ENCODE measurements around the gene DDRGK1.

Gene DDRGK1

DNA sequence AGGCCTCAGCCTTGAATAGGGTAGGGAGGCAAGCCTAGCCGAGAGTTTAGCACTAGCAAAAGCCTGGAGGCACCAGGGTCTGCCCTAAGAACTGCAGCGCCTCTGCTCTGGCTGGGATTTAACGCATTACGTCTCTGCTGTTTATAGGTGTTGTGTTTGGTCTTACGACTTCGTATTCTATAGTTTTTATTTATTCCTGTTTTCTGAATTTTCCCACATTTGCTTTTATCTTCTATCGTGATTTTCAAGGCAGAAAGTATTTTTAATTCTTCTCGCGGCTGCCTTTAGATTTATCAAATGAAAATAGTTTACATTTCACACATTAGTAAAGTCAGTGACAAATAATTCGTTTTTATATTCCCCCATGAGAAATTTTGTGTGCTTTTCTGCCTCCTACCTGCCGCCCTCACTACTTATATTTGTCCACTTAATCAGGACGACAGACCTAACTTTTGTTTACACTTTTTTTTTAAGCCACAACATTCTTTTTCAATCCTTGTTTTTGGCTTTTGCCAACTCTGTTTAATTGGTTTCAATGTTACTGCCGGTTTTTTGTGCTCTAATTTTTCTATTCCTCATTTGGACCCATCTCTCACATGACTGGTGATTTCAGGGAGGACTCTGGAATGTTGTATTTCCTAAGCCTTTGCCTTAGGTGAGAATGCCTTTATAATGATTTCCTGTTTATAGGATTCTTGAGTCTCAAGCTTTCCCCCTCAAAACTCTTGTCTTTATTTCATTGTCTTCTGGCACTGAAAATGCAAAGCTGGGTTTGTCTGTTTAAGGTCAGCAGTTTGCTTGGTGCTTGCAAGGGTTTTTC, 29.8 kb downstream of the DDRGK1 start:
- no peak overlapping the region for H3K4ac ChIP-seq (ENCODE audit: low read length)
- H3K23ac ChIP-seq (ENCODE audit: low read depth, low read length, poor library complexity) = peak overlapping the region; percentile 90
- no peak overlapping the region for H2BK12ac ChIP-seq (ENCODE audit: low read length)
- peak overlapping the region; percentile 91 for H3K18ac ChIP-seq (ENCODE audit: low read length)
- DNase-seq (ENCODE audit: low spot score) = no peak
- no peak overlapping the region for H2BK120ac ChIP-seq (ENCODE audit: low read depth, low read length)
- H2AFZ ChIP-seq (ENCODE audit: low read length) = peak overlapping the region; percentile 99
- H4K91ac ChIP-seq (ENCODE audit: low read depth, low read length, poor library complexity) = no peak overlapping the region
- no peaks in the 10 kb centered on the region for H3K79me1 ChIP-seq (ENCODE audit: low read depth, low read length)
- H3K4me1 ChIP-seq (ENCODE audit: control insufficient read depth in 2 of 2, insufficient read depth in 1 of 2, low read depth in 1 of 2, low read length in 2 of 2) = peaks cover 11% of the 10 kb centered on the region in 2 donors
- peak overlapping the region; percentile 93 for H3K4me2 ChIP-seq (ENCODE audit: insufficient read depth, low read length, poor library complexity, severe bottlenecking)
- H3K4me3 ChIP-seq (ENCODE audit: low read length in 2 of 2) = peak overlapping the region; percentile 66 to 97
- H3K9ac ChIP-seq (ENCODE audit: low read depth, low read length, poor library complexity) = peak overlapping the region; percentile 97
- peak overlapping the region; percentile 54 for H2BK5ac ChIP-seq (ENCODE audit: low read length)
- WGBS, 2 donors (ENCODE audit: extremely low coverage in 2 of 2, insufficient read length in 2 of 2, insufficient replicate concordance in 1 of 2) = no CpG with 5 or more reads among the region's 13 CpGs
- H4K8ac ChIP-seq (ENCODE audit: low read depth, low read length) = no peak overlapping the region
- peak overlapping the region; percentile 93 for H2AK5ac ChIP-seq (ENCODE audit: low read depth, low read length)
- no peaks in the 10 kb centered on the region for H3K36me3 ChIP-seq (replicated peaks in 1 of 2; ENCODE audit: control insufficient read depth in 2 of 2, insufficient read depth in 2 of 2, low read length in 2 of 2)
- H3K27me3 ChIP-seq (ENCODE audit: control insufficient read depth in 3 of 3, insufficient read depth in 3 of 3, low read depth in 1 of 3, low read length in 3 of 3) = no peaks in the 10 kb centered on the region
- no peak overlapping the region for H3K14ac ChIP-seq (ENCODE audit: low read length)
- no peaks in the 10 kb centered on the region for H3K9me3 ChIP-seq (replicated peaks in 1 of 2; ENCODE audit: control insufficient read depth in 2 of 2, insufficient read depth in 1 of 2, low read depth in 1 of 2, low read length in 2 of 2)
- H3K27ac ChIP-seq (replicated peaks; ENCODE audit: low read length) = peak overlapping the region; percentile 88
- H2BK15ac ChIP-seq (ENCODE audit: low read length) = no peak overlapping the region

DNA sequence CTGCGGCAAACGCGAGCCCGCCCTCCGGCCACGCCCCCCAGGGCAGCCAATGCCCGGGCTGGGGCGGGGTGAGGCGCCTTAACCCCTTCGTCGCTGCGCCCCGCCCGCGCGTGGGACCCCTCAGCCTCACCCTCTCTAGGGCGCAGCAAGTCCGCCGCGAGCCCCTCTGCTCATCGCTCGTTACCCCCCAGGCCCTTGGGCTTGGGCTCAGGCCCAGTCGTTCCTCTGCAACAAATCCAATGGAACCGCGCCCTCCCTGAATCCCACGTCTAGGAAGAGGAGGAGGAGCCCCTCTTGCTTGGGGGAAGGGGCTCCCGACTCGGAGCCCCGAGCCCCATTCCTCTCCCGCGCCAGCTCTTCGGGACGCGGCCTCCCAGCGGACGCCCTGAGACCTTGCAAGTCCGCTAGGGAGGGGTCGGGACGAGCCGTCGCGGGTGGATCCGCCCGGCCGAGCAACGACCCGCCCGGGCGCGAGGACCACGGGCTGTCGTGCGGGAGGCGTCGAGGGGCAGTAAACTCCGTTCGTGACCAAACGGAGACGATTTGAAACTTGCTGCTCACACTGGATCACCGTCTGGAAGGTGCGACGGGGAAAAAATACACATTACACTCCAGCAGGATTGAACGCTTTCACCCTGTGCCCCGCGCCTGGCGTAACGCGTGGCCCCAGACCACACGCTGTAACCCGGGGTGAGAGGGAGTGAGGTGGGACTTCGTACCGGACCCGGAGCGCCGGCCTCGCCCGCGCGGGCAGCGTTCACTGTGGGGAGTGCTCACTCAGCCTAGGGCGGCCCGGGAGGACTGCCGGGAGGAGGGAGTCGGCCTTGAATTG, 30.7 kb downstream of the DDRGK1 start:
- Histone ChIP-seq H3K79me1 (ENCODE audit: low read depth, low read length) (no peaks in the 10 kb centered on the region), H2BK120ac (ENCODE audit: low read depth, low read length) (no peak overlapping the region), H4K8ac (ENCODE audit: low read depth, low read length) (peak overlapping the region; percentile 57), H3K27ac (replicated peaks; ENCODE audit: low read length) (peak overlapping the region; percentile 88), H3K4ac (ENCODE audit: low read length) (peak overlapping the region; percentile 58), H2BK12ac (ENCODE audit: low read length) (peak overlapping the region; percentile 60), H3K23ac (ENCODE audit: low read depth, low read length, poor library complexity) (peak overlapping the region; percentile 90), H2AFZ (ENCODE audit: low read length) (peak overlapping the region; percentile 99), H3K27me3 (ENCODE audit: control insufficient read depth in 3 of 3, insufficient read depth in 3 of 3, low read depth in 1 of 3, low read length in 3 of 3) (peaks cover 0 to 4% (median 0%) of the 10 kb centered on the region in 3 experiments), H2BK5ac (ENCODE audit: low read length) (peak overlapping the region; percentile 75), H4K91ac (ENCODE audit: low read depth, low read length, poor library complexity) (no peak overlapping the region), H3K4me3 (ENCODE audit: low read length in 2 of 2) (peak overlapping the region; percentile 66 to 97), H3K9ac (ENCODE audit: low read depth, low read length, poor library complexity) (peak overlapping the region; percentile 97), H3K4me1 (ENCODE audit: control insufficient read depth in 2 of 2, insufficient read depth in 1 of 2, low read depth in 1 of 2, low read length in 2 of 2) (peaks cover 11% of the 10 kb centered on the region in 2 donors), H3K36me3 (replicated peaks in 1 of 2; ENCODE audit: control insufficient read depth in 2 of 2, insufficient read depth in 2 of 2, low read length in 2 of 2) (no peaks in the 10 kb centered on the region), H2AK5ac (ENCODE audit: low read depth, low read length) (peak overlapping the region; percentile 93), H3K14ac (ENCODE audit: low read length) (no peak overlapping the region), H3K9me3 (replicated peaks in 1 of 2; ENCODE audit: control insufficient read depth in 2 of 2, insufficient read depth in 1 of 2, low read depth in 1 of 2, low read length in 2 of 2) (peaks cover 0 to 2% of the 10 kb centered on the region in 2 donors), H3K4me2 (ENCODE audit: insufficient read depth, low read length, poor library complexity, severe bottlenecking) (peak overlapping the region; percentile 93), H2BK15ac (ENCODE audit: low read length) (peak overlapping the region; percentile 80), H3K18ac (ENCODE audit: low read length) (peak overlapping the region; percentile 91)
- no CpG with 5 or more reads among the region's 84 CpGs for WGBS, 2 donors (ENCODE audit: extremely low coverage in 2 of 2, insufficient read length in 2 of 2, insufficient replicate concordance in 1 of 2)
- DNase-seq (ENCODE audit: low spot score) = peak; percentile 91

DNA sequence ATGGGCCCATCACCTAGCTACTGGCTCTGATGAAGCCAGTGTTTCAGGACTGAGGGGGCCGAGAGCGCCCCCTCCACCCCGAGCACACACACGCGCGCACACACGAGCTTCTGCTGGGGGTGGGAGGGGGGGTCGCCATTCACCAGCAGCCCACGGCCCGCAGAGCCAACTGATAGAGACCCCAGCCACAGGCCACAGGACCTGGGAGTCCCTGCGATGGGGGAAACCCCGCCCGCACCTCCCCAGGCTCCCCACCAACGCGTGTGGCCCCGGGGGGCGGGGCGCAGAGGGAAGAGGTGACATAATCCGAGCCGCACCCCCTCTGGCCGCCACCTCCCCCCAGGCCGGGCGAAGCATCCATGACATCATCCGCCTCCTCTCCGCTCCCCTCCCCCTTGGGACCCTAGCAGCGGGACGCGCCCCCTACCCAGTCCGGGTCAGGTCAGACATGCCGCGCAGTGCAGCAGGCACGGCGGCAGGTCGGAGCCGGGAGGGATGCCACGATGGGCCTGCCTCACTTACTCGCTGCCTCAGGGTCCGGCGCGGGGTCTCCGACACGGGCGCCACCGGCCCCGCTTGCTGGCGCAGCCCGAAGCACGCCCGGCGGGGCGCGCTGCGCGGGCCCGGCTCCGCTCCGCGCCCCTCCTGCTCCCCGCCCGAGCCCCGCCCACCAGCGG, 31.4 kb downstream of the DDRGK1 start, which contains the start of gene LZTS3:
LZTS3 (minus strand) TSS at position 617 of the 677 bp plus-strand sequence. CDS start 6,386 bp downstream, outside the sequence.
- Histone ChIP-seq H2BK120ac (ENCODE audit: low read depth, low read length) (no peak within 1 kb of the TSS), H3K27ac (replicated peaks; ENCODE audit: low read length) (peak within 1 kb of the TSS; percentile 90), H3K79me1 (ENCODE audit: low read depth, low read length) (no peaks in the 10 kb centered on the region), H3K36me3 (replicated peaks in 1 of 2; ENCODE audit: control insufficient read depth in 2 of 2, insufficient read depth in 2 of 2, low read length in 2 of 2) (no peaks in the 10 kb centered on the region), H2BK15ac (ENCODE audit: low read length) (peak within 1 kb of the TSS; percentile 98), H3K4me3 (ENCODE audit: low read length in 2 of 2) (peak within 1 kb of the TSS; percentile 66 to 97), H3K4me1 (ENCODE audit: control insufficient read depth in 2 of 2, insufficient read depth in 1 of 2, low read depth in 1 of 2, low read length in 2 of 2) (peaks cover 11 to 14% of the 10 kb centered on the region in 2 donors), H2BK5ac (ENCODE audit: low read length) (peak within 1 kb of the TSS; percentile 75), H3K4me2 (ENCODE audit: insufficient read depth, low read length, poor library complexity, severe bottlenecking) (peak within 1 kb of the TSS; percentile 93), H3K18ac (ENCODE audit: low read length) (peak within 1 kb of the TSS; percentile 99), H4K8ac (ENCODE audit: low read depth, low read length) (peak within 1 kb of the TSS; percentile 57), H3K27me3 (ENCODE audit: control insufficient read depth in 3 of 3, insufficient read depth in 3 of 3, low read depth in 1 of 3, low read length in 3 of 3) (peaks cover 0 to 10% (median 0%) of the 10 kb centered on the region in 3 experiments), H4K91ac (ENCODE audit: low read depth, low read length, poor library complexity) (no peak within 1 kb of the TSS), H3K9ac (ENCODE audit: low read depth, low read length, poor library complexity) (peak within 1 kb of the TSS; percentile 98), H3K4ac (ENCODE audit: low read length) (peak within 1 kb of the TSS; percentile 58), H3K23ac (ENCODE audit: low read depth, low read length, poor library complexity) (peak within 1 kb of the TSS; percentile 90), H2AK5ac (ENCODE audit: low read depth, low read length) (peak within 1 kb of the TSS; percentile 93), H3K9me3 (replicated peaks in 1 of 2; ENCODE audit: control insufficient read depth in 2 of 2, insufficient read depth in 1 of 2, low read depth in 1 of 2, low read length in 2 of 2) (peaks cover 0 to 2% of the 10 kb centered on the region in 2 donors), H3K14ac (ENCODE audit: low read length) (peak within 1 kb of the TSS; percentile 74), H2AFZ (ENCODE audit: low read length) (peak within 1 kb of the TSS; percentile 99), H2BK12ac (ENCODE audit: low read length) (peak within 1 kb of the TSS; percentile 60)
- DNase-seq (ENCODE audit: low spot score) = peak; percentile 87
- WGBS, 2 donors (ENCODE audit: extremely low coverage in 2 of 2, insufficient read length in 2 of 2, insufficient replicate concordance in 1 of 2) = no CpG with 5 or more reads among the region's 62 CpGs
